CD1c-positive myeloid dendritic cell (primary cell): ENCODE results near the gene TRPC6.

Source experiments
- DNase-seq: peaks from one replicate; pipeline ENCODE4 v3.0.0-alpha.2; 2016; ENCODE audit errors: extremely low spot score

The TRPC6 gene

GRCh38 chr11:101583251-101584128 is at the start of gene TRPC6:
Gene TRPC6, minus strand, starts transcription at chr11:101584007. Its CDS starts 504 bp downstream, at chr11:101583503.
- no peak for DNase-seq

DNA sequence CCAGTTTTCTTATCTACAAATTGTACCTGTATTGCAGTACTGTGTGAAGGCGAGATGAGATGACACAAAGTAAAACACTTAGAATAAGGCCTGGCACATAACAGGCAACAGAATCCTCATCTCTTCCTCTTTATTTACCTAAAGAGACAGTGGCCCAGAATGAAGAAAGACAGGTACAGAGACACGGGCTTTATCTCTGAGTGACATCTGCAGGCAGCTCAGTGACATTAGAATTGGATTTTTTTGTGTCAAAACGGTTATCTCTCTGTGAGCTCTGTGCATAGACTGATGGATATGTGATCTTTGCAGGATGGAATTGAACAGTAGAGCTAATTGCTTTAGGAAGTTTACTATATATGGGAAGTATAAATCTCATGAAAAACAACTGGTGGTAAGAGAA is 36.2 kb upstream of the TRPC6 start:
- no peak for DNase-seq

GRCh38 chr11:101618709-101619108 is 34.9 kb upstream of the TRPC6 start:
- DNase-seq: no peak

DNA sequence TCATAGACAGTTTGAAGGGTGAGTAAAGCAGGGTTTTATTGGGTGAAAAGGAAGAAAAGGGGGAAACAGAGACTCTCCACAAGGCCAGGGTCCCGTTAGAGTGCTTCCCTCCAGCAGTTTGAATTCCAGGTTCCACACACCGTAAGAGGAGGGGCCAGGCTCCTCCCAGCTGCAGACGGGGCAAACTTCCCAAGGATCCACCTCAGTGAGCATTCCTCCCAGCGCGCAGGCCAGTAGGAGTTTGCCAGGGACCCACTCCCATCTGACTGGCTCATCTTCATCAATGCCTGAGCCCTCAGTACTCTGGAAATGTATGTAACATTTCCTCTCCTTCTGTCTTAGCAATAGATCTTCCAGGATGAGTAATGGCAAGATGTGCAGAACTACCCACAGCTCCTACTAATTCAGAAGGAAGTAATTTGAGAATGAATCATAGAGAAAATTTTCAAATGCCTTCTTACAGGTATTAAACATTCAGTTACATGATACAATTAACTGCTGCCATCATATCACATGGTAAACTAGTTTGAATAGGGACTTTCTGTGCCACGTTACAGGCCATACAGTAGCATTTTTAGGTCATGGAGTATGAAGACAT is 34.0 kb upstream of the TRPC6 start:
- DNase-seq: no peak

DNA sequence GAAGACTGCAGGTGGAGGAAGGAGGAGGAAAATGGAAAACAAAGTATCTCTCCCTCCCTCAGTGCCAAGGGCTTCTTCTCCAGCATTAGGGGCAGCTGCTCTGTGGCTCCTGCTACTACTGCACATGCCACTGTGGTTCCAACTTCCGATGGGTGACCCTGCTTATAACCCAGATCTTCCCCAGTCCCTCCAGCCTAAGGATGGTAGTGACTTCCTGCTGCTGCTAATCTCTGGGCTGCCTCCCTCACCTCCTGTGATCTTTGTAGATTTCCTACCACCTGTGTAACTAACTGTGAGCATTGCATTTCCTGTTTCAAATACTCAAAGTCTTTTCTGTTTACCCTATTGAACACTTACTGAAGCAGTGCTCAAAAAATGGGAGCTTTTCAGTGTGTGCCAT is 28.7 kb upstream of the TRPC6 start:
- DNase-seq: no peak

- no peak for DNase-seq
Measured at GRCh38 chr11:101600924-101601323, 17.1 kb upstream of the TRPC6 start.

- no peak for DNase-seq
Measured at GRCh38 chr11:101586965-101587364, 3.2 kb upstream of the TRPC6 start.

DNA sequence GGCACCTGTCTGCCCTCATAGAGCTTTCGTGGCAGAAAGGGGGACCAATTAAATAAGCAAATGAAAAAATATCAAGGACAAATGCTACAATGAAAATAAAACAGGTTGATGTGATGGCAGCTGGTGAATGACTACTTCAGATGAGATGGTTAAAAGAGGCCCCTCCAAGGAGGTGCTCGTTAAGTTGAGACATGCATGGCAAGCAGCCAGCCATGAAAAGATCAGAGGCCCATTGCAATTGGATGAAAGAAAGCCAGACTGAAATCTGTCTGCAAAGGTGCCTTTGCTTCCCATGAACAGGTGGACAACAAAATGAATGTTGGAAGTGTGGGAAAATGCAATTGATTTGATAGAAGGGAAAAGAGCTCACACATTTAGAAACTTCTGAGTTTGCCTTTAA is 848 bp upstream of the TRPC6 start:
- DNase-seq: no peak

DNA sequence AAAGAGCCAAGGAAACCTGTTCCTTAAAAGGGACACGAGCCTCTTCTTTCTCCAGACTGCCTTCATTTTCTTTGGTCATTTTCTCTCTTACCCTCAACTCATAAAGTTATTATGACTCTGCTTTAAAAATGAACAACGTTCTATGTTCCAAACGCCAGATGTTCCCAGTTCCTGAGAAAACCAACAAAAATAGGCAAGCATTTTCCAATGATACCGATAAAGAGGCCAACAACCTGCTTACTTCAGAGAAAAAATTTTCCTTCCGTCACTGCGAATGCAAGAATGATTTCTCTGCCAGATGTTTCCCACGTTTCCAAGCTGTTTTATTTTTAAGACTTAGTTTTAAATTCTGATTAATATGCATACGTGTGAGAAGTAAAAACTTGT is 315 bp upstream of the TRPC6 start:
- DNase-seq: no peak

- DNase-seq: no peak
Measured at GRCh38 chr11:101582989-101583250, 887 bp downstream of the TRPC6 start.

- no peak for DNase-seq
Measured at GRCh38 chr11:101582236-101582988, 1.4 kb downstream of the TRPC6 start.

- no peak for DNase-seq
Measured at GRCh38 chr11:101577461-101577860, 6.3 kb downstream of the TRPC6 start.

GRCh38 chr11:101576456-101576855 is 7.4 kb downstream of the TRPC6 start:
- DNase-seq: no peak

DNA sequence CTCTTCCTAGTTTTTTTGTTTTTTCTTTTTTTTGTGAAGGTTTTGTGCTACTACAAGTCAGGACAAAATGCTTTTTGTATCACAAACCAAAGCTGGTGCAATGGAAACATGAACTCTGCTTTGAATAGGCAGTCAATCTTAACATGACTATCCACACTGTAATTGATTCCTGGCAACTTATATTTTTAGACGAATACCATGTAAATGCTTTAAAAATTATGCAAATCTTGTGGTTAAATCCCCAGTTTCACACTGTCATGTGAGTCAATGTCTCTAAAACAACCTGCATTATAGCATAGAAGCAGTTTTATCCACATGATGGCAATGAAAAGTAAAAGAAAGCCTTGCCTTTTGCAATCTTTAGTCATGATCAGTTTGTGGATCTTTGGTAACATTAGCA is 8.9 kb downstream of the TRPC6 start:
- DNase-seq: no peak

DNA sequence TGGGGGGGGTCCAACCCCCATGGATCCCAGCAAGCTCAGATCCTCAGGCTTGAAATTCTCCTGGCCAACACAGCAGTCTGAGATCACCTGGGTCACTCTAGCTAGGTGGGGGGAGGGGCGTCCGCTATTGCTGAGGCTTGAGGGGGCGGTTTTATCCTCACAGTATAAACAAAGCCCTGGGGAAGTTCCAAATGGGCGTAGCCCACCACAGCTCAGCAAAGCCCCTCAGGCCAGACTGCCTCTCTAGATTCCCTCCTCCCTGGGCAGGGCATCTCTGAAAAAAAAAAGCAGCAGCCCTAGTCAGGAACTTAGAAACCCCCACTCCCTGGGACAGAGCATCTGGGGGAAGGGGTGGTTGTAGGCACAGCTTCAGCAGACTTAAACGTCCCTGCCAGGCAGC is 16.7 kb downstream of the TRPC6 start:
- no peak for DNase-seq

DNA sequence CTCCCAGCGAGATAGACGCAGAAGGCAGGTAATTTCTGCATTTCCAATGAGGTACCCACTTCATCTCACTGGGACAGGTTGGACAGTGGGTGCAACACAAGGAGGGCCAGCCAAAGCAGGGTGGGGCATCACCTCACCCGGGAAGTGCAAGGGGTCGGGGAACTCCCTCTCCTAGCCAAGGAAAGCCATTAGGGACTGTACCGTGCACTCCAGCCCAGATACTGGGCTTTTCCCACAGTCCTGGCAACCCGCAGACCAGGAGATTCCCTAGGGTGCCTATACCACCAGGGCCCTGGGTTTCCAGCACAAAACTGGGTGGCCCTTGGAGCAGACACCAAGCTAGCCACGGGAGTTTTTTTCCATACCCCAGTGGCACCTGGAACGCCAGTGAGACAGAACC is 17.2 kb downstream of the TRPC6 start:
- DNase-seq: no peak

DNA sequence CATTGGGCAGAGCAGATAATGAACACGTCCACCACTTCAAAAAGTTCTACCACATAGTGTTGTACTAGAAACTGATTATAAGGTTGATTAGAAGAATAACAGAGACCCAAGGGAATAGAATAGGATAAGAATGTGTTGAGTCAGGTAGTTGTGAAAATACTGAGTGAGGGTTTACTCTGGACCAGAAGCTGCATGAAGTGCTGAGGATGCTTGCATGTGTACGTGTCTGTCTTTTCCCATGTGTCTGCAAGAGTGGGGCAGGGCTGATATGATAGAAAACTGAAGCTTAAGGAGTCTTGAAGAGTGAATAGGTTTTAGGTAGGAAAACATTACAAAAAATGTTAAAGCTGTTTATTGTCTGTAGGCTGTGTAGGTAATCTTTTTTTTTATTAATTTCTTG is 20.6 kb downstream of the TRPC6 start:
- DNase-seq: no peak

GRCh38 chr11:101555366-101555765 is 28.4 kb downstream of the TRPC6 start:
- no peak for DNase-seq

- DNase-seq: peak; percentile 1
Measured at GRCh38 chr11:101553891-101554292, 29.9 kb downstream of the TRPC6 start.

- peak; percentile 21 for DNase-seq
Measured at GRCh38 chr11:101552888-101553287, 30.9 kb downstream of the TRPC6 start.

GRCh38 chr11:101528541-101528940 is 55.3 kb downstream of the TRPC6 start:
- DNase-seq: no peak

- DNase-seq: no peak
Measured at GRCh38 chr11:101523634-101524260, 60.1 kb downstream of the TRPC6 start.

DNA sequence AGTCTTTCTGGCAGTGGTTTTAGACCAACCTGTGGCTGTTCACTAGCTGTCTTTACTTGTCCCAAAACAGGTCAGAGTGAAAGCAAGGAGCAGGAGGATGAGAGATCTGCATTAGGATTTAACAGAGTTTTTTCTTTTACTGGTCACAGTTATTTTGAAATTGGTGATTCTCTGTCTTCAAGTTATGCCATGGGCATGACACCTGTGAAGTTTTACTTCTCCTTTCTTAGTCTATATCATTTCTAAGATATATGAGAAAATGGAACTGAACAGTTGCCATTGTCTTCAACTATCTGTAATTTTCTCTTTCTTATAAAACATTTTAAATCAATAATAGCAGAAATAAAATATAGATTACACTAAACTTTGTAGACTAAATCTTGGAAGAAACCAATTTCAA is 60.6 kb downstream of the TRPC6 start:
- no peak for DNase-seq
